ENCODE results near the gene ASCC1. TPM values are rescaled to one million over a fixed set of nuclear protein-coding genes. Genes with fewer than 3 reads are reported as not detected.

ASCC1 gene
- total and polyA plus RNA-seq, 4 experiments from 2014 or later: 14.3 to 24.9 (median 18.6) TPM

- Mint-ChIP-seq H3K27me3 (no peaks in the 10 kb centered on the region), H3K9me3 (peaks cover 0 to 1% (median 0%) of the 10 kb centered on the region in 8 donors), H3K4me3 (no peak overlapping the region), H3K4me1 (peaks cover 33 to 51% (median 39%) of the 10 kb centered on the region in 4 donors), H3K36me3 (peaks cover 39 to 42% of the 10 kb centered on the region in 2 donors), H3K27ac (no peak overlapping the region)
- H3K4me3 ChIP-seq (ENCODE audit: low read length in 2 of 2): no peak overlapping the region
- ChIA-PET CTCF (ENCODE audit: partially characterized antibody) (interaction anchor here (1.1 to 2.0 kb wide), 5 partner anchors 10 to 238 kb away, joined by 3 to 5 read pairs (median 4); no protein-coding TSS in a partner anchor), POLR2A (ENCODE audit: partially characterized antibody) (interaction anchor here (1.0 to 5.5 kb wide), 2 partner anchors 11 to 15 kb away, joined by 3 to 38 read pairs; partner anchors contain the start of gene SPOCK2)
- peaks cover 5% of the 10 kb centered on the region for H3K36me3 ChIP-seq (ENCODE audit: insufficient read depth, low read length)
- DNase-seq: no peak
- peaks cover 19% of the 10 kb centered on the region for H3K4me1 ChIP-seq (ENCODE audit: insufficient read depth, low read length)
- intact Hi-C loops (cut with micrococcal nuclease): no loop called here
- no peaks in the 10 kb centered on the region for H3K9me3 ChIP-seq (ENCODE audit: control insufficient read depth in 1 of 2, low read length in 2 of 2)
- no peaks in the 10 kb centered on the region for H3K27me3 ChIP-seq (ENCODE audit: insufficient read depth, low read length)
- H3K27ac ChIP-seq (ENCODE audit: low read depth, low read length): no peak overlapping the region
These were observed 116.5 kb downstream of the ASCC1 start for GRCh38 chr10:72099600-72099921.

- Histone ChIP-seq H3K27me3 (ENCODE audit: insufficient read depth, low read length) (no peaks in the 10 kb centered on the region), H3K4me3 (ENCODE audit: low read length in 2 of 2) (no peak overlapping the region), H3K4me1 (ENCODE audit: insufficient read depth, low read length) (peaks cover 16% of the 10 kb centered on the region), H3K27ac (ENCODE audit: low read depth, low read length) (no peak overlapping the region), H3K36me3 (ENCODE audit: insufficient read depth, low read length) (peaks cover 5% of the 10 kb centered on the region), H3K9me3 (ENCODE audit: control insufficient read depth in 1 of 2, low read length in 2 of 2) (no peaks in the 10 kb centered on the region)
- intact Hi-C loops (cut with micrococcal nuclease): no loop called here
- Mint-ChIP-seq H3K27ac (peak overlapping the region in 1 of 7 donors; percentile 25), H3K36me3 (peaks cover 39 to 42% of the 10 kb centered on the region in 2 donors), H3K4me1 (peaks cover 32 to 46% (median 35%) of the 10 kb centered on the region in 4 donors), H3K27me3 (no peaks in the 10 kb centered on the region), H3K4me3 (no peak overlapping the region), H3K9me3 (peaks cover 0 to 2% (median 0%) of the 10 kb centered on the region in 8 donors)
- DNase-seq: no peak
- POLR2A ChIA-PET (ENCODE audit: partially characterized antibody): interaction anchor here (1.0 to 5.5 kb wide), 2 partner anchors 11 to 15 kb away, joined by 3 to 38 read pairs; partner anchors contain the start of gene SPOCK2
- CTCF ChIA-PET (ENCODE audit: partially characterized antibody): interaction anchor here (1.0 to 2.0 kb wide), 6 partner anchors 10 to 238 kb away, joined by 3 to 5 read pairs (median 4); no protein-coding TSS in a partner anchor
These were observed 117.1 kb downstream of the ASCC1 start for GRCh38 chr10:72098836-72099599.

- intact Hi-C loops (cut with micrococcal nuclease): no loop called here
- no peak overlapping the region for H3K4me3 ChIP-seq (ENCODE audit: low read length in 2 of 2)
- Mint-ChIP-seq H3K36me3 (peaks cover 36 to 38% of the 10 kb centered on the region in 2 donors), H3K4me3 (no peak overlapping the region), H3K27ac (no peak overlapping the region), H3K4me1 (peaks cover 26 to 39% (median 29%) of the 10 kb centered on the region in 4 donors), H3K9me3 (peaks cover 0 to 2% (median 0%) of the 10 kb centered on the region in 8 donors), H3K27me3 (no peaks in the 10 kb centered on the region)
- peaks cover 5% of the 10 kb centered on the region for H3K36me3 ChIP-seq (ENCODE audit: insufficient read depth, low read length)
- H3K9me3 ChIP-seq (ENCODE audit: control insufficient read depth in 1 of 2, low read length in 2 of 2): no peaks in the 10 kb centered on the region
- DNase-seq: no peak
- CTCF ChIA-PET (ENCODE audit: partially characterized antibody): interaction anchor here (1.0 to 2.0 kb wide), 3 partner anchors 10 to 239 kb away, joined by 4 to 5 read pairs (median 5); no protein-coding TSS in a partner anchor
- POLR2A ChIA-PET (ENCODE audit: partially characterized antibody): interaction anchor here (1.0 to 5.5 kb wide), 2 partner anchors 10 to 14 kb away, joined by 3 to 38 read pairs; partner anchors contain the start of gene SPOCK2
- no peaks in the 10 kb centered on the region for H3K27me3 ChIP-seq (ENCODE audit: insufficient read depth, low read length)
- peaks cover 9% of the 10 kb centered on the region for H3K4me1 ChIP-seq (ENCODE audit: insufficient read depth, low read length)
- H3K27ac ChIP-seq (ENCODE audit: low read depth, low read length): no peak overlapping the region
These were observed 117.7 kb downstream of the ASCC1 start for GRCh38 chr10:72098301-72098835.

GRCh38 chr10:72097448-72098300 lies 118.4 kb downstream of the ASCC1 start:
- Mint-ChIP-seq H3K4me1 (peaks cover 23 to 35% (median 27%) of the 10 kb centered on the region in 4 donors), H3K4me3 (no peak overlapping the region), H3K9me3 (peaks cover 0 to 2% (median 0%) of the 10 kb centered on the region in 8 donors), H3K27me3 (no peaks in the 10 kb centered on the region), H3K27ac (no peak overlapping the region), H3K36me3 (peaks cover 36 to 38% of the 10 kb centered on the region in 2 donors)
- Histone ChIP-seq H3K27me3 (ENCODE audit: insufficient read depth, low read length) (no peaks in the 10 kb centered on the region), H3K9me3 (ENCODE audit: control insufficient read depth in 1 of 2, low read length in 2 of 2) (no peaks in the 10 kb centered on the region), H3K4me1 (ENCODE audit: insufficient read depth, low read length) (peaks cover 7% of the 10 kb centered on the region), H3K27ac (ENCODE audit: low read depth, low read length) (no peak overlapping the region), H3K4me3 (ENCODE audit: low read length in 2 of 2) (no peak overlapping the region), H3K36me3 (ENCODE audit: insufficient read depth, low read length) (peaks cover 5% of the 10 kb centered on the region)
- CTCF ChIA-PET (ENCODE audit: partially characterized antibody): interaction anchor here (1.0 to 1.5 kb wide), 2 partner anchors 10 to 49 kb away, joined by 3 to 5 read pairs; partner anchors contain the start of gene SPOCK2
- intact Hi-C loops (cut with micrococcal nuclease): no loop called here
- no peak for DNase-seq
- POLR2A ChIA-PET (ENCODE audit: partially characterized antibody): interaction anchor here (1.0 to 5.5 kb wide), 3 partner anchors 9 to 11 kb away, joined by 3 to 38 read pairs (median 4); partner anchors contain the start of gene SPOCK2

GRCh38 chr10:72096115-72097000 lies 119.7 kb downstream of the ASCC1 start:
- Histone ChIP-seq H3K36me3 (ENCODE audit: insufficient read depth, low read length) (peaks cover 3% of the 10 kb centered on the region), H3K27me3 (ENCODE audit: insufficient read depth, low read length) (no peaks in the 10 kb centered on the region), H3K27ac (ENCODE audit: low read depth, low read length) (no peak overlapping the region), H3K4me1 (ENCODE audit: insufficient read depth, low read length) (peaks cover 7% of the 10 kb centered on the region), H3K4me3 (ENCODE audit: low read length in 2 of 2) (no peak overlapping the region), H3K9me3 (ENCODE audit: control insufficient read depth in 1 of 2, low read length in 2 of 2) (no peaks in the 10 kb centered on the region)
- DNase-seq: no peak
- Mint-ChIP-seq H3K4me3 (no peak overlapping the region), H3K9me3 (peaks cover 0 to 4% (median 0%) of the 10 kb centered on the region in 8 donors), H3K27me3 (no peaks in the 10 kb centered on the region), H3K36me3 (peaks cover 26 to 29% of the 10 kb centered on the region in 2 donors), H3K27ac (peak overlapping the region in 3 of 7 donors; percentile 43 to 77 (median 64)), H3K4me1 (peaks cover 17 to 26% (median 18%) of the 10 kb centered on the region in 4 donors)
- POLR2A ChIA-PET (ENCODE audit: partially characterized antibody): interaction anchor here (1.0 to 14.0 kb wide), 4 partner anchors 10 to 30 kb away, joined by 3 to 230 read pairs (median 4); no protein-coding TSS in a partner anchor
- intact Hi-C loops (cut with micrococcal nuclease): no loop called here
- CTCF ChIA-PET (ENCODE audit: partially characterized antibody): interaction anchor here (1.0 to 1.5 kb wide), 2 partner anchors 8 to 47 kb away, joined by 3 to 5 read pairs; partner anchors contain the start of gene SPOCK2

- no peak overlapping the region for H3K4me3 Mint-ChIP-seq
These were observed 120.9 kb downstream of the ASCC1 start for GRCh38 chr10:72095195-72095594.

More at GRCh38 chr10:72095195-72095594, 120.9 kb downstream of the ASCC1 start:
- Mint-ChIP-seq H3K27ac (no peak overlapping the region), H3K27me3 (no peaks in the 10 kb centered on the region), H3K36me3 (peaks cover 18 to 23% of the 10 kb centered on the region in 2 donors), H3K9me3 (peaks cover 0 to 5% (median 0%) of the 10 kb centered on the region in 8 donors), H3K4me1 (peaks cover 16 to 21% (median 17%) of the 10 kb centered on the region in 4 donors)
- H3K4me1 ChIP-seq (ENCODE audit: insufficient read depth, low read length): peaks cover 12% of the 10 kb centered on the region
- no peaks in the 10 kb centered on the region for H3K27me3 ChIP-seq (ENCODE audit: insufficient read depth, low read length)
- H3K4me3 ChIP-seq (ENCODE audit: low read length in 2 of 2): no peak overlapping the region
- ChIA-PET CTCF (ENCODE audit: partially characterized antibody) (interaction anchor here (2.7 kb wide), 1 partner anchor 47 kb away, joined by 10 read pairs; no protein-coding TSS in a partner anchor), POLR2A (ENCODE audit: partially characterized antibody) (interaction anchor here (1.2 to 14.0 kb wide), 4 partner anchors 9 to 36 kb away, joined by 3 to 230 read pairs (median 4); no protein-coding TSS in a partner anchor)
- no peak for DNase-seq
- no peak overlapping the region for H3K27ac ChIP-seq (ENCODE audit: low read depth, low read length)
- intact Hi-C loops (cut with micrococcal nuclease): no loop called here
- H3K9me3 ChIP-seq (ENCODE audit: control insufficient read depth in 1 of 2, low read length in 2 of 2): no peaks in the 10 kb centered on the region
- H3K36me3 ChIP-seq (ENCODE audit: insufficient read depth, low read length): no peaks in the 10 kb centered on the region

Measured in CD4-positive, alpha-beta memory T cell (primary cell).